PFSK-1 (cell line): Measurements from ENCODE around the gene F2R.

ENCODE experiments used
- POLR2AphosphoS5 ChIP-seq: IDR thresholded peaks from 2 replicates; pipeline ENCODE4 v1.6.1; 2012; ENCODE audit warnings: low read depth, mild to moderate bottlenecking, control low read depth, low read length, moderate library complexity
- TF ChIP-seq, protein P1 (sequence below), 2 experiments: IDR thresholded peaks; 2 replicates each; pipeline versions ENCODE4 v1.6.1 to v1.8.0; 2011 to 2012; ENCODE audit warnings: low read depth in 2 of 2, low read length in 2 of 2, control low read depth in 1 of 2, inconsistent platforms in 1 of 2, mild to moderate bottlenecking in 1 of 2, moderate library complexity in 1 of 2; ENCODE audit not compliant: insufficient read depth in 1 of 2

DNA sequence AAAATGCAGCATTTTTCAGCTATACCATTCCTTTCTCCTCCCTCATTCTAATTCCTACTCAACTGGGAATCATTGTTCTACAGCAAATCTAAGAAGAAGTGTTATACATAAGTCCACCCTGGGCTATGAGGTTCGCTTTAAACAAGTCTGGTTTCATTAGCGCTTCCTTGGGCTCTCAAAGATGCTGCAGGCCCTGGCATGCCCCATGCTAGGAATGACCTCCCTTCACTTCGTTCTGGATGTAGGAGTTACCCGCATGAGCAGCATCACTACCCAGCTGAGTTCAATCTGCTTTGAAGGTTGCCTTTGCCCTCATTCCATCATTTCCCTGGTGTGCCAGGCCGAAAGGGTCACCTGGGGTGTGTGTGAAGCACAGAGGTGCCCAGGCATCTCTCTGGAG is 35.4 kb downstream of the F2R start:
- no peak for TF ChIP-seq POLR2AphosphoS5
- TF ChIP-seq, protein P1, sequence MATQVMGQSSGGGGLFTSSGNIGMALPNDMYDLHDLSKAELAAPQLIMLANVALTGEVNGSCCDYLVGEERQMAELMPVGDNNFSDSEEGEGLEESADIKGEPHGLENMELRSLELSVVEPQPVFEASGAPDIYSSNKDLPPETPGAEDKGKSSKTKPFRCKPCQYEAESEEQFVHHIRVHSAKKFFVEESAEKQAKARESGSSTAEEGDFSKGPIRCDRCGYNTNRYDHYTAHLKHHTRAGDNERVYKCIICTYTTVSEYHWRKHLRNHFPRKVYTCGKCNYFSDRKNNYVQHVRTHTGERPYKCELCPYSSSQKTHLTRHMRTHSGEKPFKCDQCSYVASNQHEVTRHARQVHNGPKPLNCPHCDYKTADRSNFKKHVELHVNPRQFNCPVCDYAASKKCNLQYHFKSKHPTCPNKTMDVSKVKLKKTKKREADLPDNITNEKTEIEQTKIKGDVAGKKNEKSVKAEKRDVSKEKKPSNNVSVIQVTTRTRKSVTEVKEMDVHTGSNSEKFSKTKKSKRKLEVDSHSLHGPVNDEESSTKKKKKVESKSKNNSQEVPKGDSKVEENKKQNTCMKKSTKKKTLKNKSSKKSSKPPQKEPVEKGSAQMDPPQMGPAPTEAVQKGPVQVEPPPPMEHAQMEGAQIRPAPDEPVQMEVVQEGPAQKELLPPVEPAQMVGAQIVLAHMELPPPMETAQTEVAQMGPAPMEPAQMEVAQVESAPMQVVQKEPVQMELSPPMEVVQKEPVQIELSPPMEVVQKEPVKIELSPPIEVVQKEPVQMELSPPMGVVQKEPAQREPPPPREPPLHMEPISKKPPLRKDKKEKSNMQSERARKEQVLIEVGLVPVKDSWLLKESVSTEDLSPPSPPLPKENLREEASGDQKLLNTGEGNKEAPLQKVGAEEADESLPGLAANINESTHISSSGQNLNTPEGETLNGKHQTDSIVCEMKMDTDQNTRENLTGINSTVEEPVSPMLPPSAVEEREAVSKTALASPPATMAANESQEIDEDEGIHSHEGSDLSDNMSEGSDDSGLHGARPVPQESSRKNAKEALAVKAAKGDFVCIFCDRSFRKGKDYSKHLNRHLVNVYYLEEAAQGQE (IDR thresholded peaks at IDR 0.05; ENCODE audit: insufficient read depth in 1 of 2, low read depth in 2 of 2, low read length in 2 of 2), result no peak
